Measurements from ENCODE around the gene KCNK1.

Gene KCNK1

GRCh38 chr1:233613252-233614172 lies at the start of gene KCNK1:
TSS of gene KCNK1 (plus strand) at chr1:233614106. CDS start at chr1:233614172, 66 bp downstream.
- no peak for TF ChIP-seq CTCF (conservative IDR thresholded peaks at IDR 0.05; ENCODE audit: low read depth, low read length)
- H3K4me3 ChIP-seq (ENCODE audit: low read length) = peak within 1 kb of the TSS; percentile 76
- DNase-seq (ENCODE audit: low read depth) = peak; percentile 61

GRCh38 chr1:233565313-233565712 lies 48.6 kb upstream of the KCNK1 start:
- TF ChIP-seq CTCF (conservative IDR thresholded peaks at IDR 0.05; ENCODE audit: low read depth, low read length) = no peak
- no peak for DNase-seq (ENCODE audit: low read depth)
- no peak overlapping the region for H3K4me3 ChIP-seq (ENCODE audit: low read length)

GRCh38 chr1:233566886-233567285 lies 47.0 kb upstream of the KCNK1 start:
- H3K4me3 ChIP-seq (ENCODE audit: low read length) = no peak overlapping the region
- DNase-seq (ENCODE audit: low read depth) = no peak
- TF ChIP-seq CTCF (conservative IDR thresholded peaks at IDR 0.05; ENCODE audit: low read depth, low read length) = no peak

- peak; percentile 40 for DNase-seq (ENCODE audit: low read depth)
- TF ChIP-seq CTCF (conservative IDR thresholded peaks at IDR 0.05; ENCODE audit: low read depth, low read length) = no peak
- H3K4me3 ChIP-seq (ENCODE audit: low read length) = no peak overlapping the region
Observed at GRCh38 chr1:233569636-233570035, 44.3 kb upstream of the KCNK1 start.

GRCh38 chr1:233570216-233570615 lies 43.7 kb upstream of the KCNK1 start:
- no peak for TF ChIP-seq CTCF (conservative IDR thresholded peaks at IDR 0.05; ENCODE audit: low read depth, low read length)
- no peak overlapping the region for H3K4me3 ChIP-seq (ENCODE audit: low read length)
- no peak for DNase-seq (ENCODE audit: low read depth)

- no peak overlapping the region for H3K4me3 ChIP-seq (ENCODE audit: low read length)
- DNase-seq (ENCODE audit: low read depth) = no peak
- TF ChIP-seq CTCF (conservative IDR thresholded peaks at IDR 0.05; ENCODE audit: low read depth, low read length) = no peak
Observed at GRCh38 chr1:233570706-233571105, 43.2 kb upstream of the KCNK1 start.

GRCh38 chr1:233572896-233573295 lies 41.0 kb upstream of the KCNK1 start:
- no peak for DNase-seq (ENCODE audit: low read depth)
- no peak for TF ChIP-seq CTCF (conservative IDR thresholded peaks at IDR 0.05; ENCODE audit: low read depth, low read length)
- H3K4me3 ChIP-seq (ENCODE audit: low read length) = no peak overlapping the region

All from retinal pigment epithelial cell (primary cell).